Measurements from ENCODE around the gene INPP5F.

DNA sequence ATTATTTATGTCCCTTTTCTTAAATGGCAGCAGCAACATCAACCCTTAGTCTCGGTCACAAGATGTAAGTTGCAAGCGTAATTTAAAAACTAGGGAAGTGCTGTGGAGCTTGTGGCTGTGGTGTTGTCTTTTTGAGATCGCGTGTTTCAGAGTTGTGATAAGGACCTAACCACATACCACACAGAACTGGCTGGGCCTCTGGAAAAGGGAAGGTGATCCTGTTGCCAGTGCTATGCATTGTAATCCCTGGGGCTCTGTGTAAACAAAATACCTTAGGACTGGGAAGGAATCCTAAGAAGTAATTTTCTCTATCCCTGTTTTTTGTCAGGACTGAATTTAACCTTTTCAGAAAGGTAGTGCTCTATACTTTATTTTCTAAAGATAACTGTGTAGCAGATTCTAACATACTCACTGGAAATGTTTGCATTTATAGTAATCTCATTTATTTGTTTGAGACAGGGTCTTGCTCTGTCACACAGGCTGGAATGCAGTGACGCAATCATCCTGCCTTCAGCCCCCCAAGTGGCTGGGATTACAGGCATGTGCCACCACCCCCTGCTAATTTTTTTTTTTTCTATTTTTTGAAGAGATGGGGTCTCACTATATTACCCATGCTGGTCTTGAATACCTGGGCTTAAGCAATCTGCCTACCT, 60.4 kb downstream of the INPP5F start:
- TF ChIP-seq CREM (IDR thresholded peaks at IDR 0.05; ENCODE audit: low read depth), result no peak
- no peak for TF ChIP-seq GATAD2B (conservative IDR thresholded peaks at IDR 0.05; ENCODE audit: low read depth)
- TF ChIP-seq, protein P1, sequence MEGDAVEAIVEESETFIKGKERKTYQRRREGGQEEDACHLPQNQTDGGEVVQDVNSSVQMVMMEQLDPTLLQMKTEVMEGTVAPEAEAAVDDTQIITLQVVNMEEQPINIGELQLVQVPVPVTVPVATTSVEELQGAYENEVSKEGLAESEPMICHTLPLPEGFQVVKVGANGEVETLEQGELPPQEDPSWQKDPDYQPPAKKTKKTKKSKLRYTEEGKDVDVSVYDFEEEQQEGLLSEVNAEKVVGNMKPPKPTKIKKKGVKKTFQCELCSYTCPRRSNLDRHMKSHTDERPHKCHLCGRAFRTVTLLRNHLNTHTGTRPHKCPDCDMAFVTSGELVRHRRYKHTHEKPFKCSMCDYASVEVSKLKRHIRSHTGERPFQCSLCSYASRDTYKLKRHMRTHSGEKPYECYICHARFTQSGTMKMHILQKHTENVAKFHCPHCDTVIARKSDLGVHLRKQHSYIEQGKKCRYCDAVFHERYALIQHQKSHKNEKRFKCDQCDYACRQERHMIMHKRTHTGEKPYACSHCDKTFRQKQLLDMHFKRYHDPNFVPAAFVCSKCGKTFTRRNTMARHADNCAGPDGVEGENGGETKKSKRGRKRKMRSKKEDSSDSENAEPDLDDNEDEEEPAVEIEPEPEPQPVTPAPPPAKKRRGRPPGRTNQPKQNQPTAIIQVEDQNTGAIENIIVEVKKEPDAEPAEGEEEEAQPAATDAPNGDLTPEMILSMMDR (IDR thresholded peaks at IDR 0.05 in 2 of 3, conservative IDR thresholded peaks at IDR 0.05 in 1 of 3; ENCODE audit: control insufficient read depth in 2 of 3, extremely low read depth in 1 of 3, insufficient read depth in 1 of 3, low read depth in 3 of 3, low read length in 3 of 3), result no peak
- no peak for TF ChIP-seq CEBPB (IDR thresholded peaks at IDR 0.05; ENCODE audit: borderline replicate concordance in 1 of 2, low read depth in 2 of 2, low read length in 2 of 2)
- no peak for TF ChIP-seq SRF (IDR thresholded peaks at IDR 0.05; ENCODE audit: low read depth in 2 of 2, low read length in 2 of 2)
- TF ChIP-seq ZSCAN29 (IDR thresholded peaks at IDR 0.05), result no peak
- TF ChIP-seq, protein P2, sequence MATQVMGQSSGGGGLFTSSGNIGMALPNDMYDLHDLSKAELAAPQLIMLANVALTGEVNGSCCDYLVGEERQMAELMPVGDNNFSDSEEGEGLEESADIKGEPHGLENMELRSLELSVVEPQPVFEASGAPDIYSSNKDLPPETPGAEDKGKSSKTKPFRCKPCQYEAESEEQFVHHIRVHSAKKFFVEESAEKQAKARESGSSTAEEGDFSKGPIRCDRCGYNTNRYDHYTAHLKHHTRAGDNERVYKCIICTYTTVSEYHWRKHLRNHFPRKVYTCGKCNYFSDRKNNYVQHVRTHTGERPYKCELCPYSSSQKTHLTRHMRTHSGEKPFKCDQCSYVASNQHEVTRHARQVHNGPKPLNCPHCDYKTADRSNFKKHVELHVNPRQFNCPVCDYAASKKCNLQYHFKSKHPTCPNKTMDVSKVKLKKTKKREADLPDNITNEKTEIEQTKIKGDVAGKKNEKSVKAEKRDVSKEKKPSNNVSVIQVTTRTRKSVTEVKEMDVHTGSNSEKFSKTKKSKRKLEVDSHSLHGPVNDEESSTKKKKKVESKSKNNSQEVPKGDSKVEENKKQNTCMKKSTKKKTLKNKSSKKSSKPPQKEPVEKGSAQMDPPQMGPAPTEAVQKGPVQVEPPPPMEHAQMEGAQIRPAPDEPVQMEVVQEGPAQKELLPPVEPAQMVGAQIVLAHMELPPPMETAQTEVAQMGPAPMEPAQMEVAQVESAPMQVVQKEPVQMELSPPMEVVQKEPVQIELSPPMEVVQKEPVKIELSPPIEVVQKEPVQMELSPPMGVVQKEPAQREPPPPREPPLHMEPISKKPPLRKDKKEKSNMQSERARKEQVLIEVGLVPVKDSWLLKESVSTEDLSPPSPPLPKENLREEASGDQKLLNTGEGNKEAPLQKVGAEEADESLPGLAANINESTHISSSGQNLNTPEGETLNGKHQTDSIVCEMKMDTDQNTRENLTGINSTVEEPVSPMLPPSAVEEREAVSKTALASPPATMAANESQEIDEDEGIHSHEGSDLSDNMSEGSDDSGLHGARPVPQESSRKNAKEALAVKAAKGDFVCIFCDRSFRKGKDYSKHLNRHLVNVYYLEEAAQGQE (IDR thresholded peaks at IDR 0.05; ENCODE audit: low read depth, low read length), result no peak
- no peak for TF ChIP-seq POLR2AphosphoS2 (IDR thresholded peaks at IDR 0.05; ENCODE audit: low read depth, low read length)
- TF ChIP-seq ETV6 (conservative IDR thresholded peaks at IDR 0.05 in 1 of 2, IDR thresholded peaks at IDR 0.05 in 1 of 2; ENCODE audit: borderline replicate concordance in 1 of 2, low read depth in 1 of 2), result no peak
- TF ChIP-seq SIN3A (IDR thresholded peaks at IDR 0.05; ENCODE audit: low read depth, low read length), result no peak
- TF ChIP-seq, protein P3, sequence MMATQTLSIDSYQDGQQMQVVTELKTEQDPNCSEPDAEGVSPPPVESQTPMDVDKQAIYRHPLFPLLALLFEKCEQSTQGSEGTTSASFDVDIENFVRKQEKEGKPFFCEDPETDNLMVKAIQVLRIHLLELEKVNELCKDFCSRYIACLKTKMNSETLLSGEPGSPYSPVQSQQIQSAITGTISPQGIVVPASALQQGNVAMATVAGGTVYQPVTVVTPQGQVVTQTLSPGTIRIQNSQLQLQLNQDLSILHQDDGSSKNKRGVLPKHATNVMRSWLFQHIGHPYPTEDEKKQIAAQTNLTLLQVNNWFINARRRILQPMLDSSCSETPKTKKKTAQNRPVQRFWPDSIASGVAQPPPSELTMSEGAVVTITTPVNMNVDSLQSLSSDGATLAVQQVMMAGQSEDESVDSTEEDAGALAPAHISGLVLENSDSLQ (IDR thresholded peaks at IDR 0.05), result no peak
- no peak for TF ChIP-seq POLR2AphosphoS5 (IDR thresholded peaks at IDR 0.05; ENCODE audit: low read length)
- no peak for TF ChIP-seq LARP7 (IDR thresholded peaks at IDR 0.05)
- TF ChIP-seq EZH2 (IDR thresholded peaks at IDR 0.05; ENCODE audit: borderline replicate concordance, control insufficient read depth, low read depth, low read length), result no peak
